WTC11 (cell line): ENCODE data around the gene SNX1.

Experiments used
- CTCF ChIP-seq: fragments of 200-600 bp; IDR thresholded peaks from 2 replicates; pipeline ENCODE4 v1.8.0; 2022; ENCODE audit warnings: antibody characterized with exemption
- ETV6 ChIP-seq: sonication (generic); formaldehyde crosslinking; IDR thresholded peaks from 2 replicates; pipeline ENCODE4 v1.8.1; 2022; ENCODE audit warnings: mild to moderate bottlenecking, missing genetic modification reagents
- FOXP1 ChIP-seq: sonication (generic); formaldehyde crosslinking; IDR thresholded peaks from 2 replicates; pipeline ENCODE4 v1.8.0; 2022; ENCODE audit warnings: missing genetic modification reagents, mild to moderate bottlenecking, moderate library complexity, borderline replicate concordance
- IRF1 ChIP-seq: sonication (generic); formaldehyde crosslinking; IDR thresholded peaks from 2 replicates; pipeline ENCODE4 v1.8.0; 2023; ENCODE audit warnings: missing genetic modification reagents
- JAZF1 ChIP-seq: fragments of 250-450 bp; sonication (Bioruptor Pico); IDR thresholded peaks from 2 replicates; pipeline ENCODE4 v1.9.0; 2021; ENCODE audit warnings: moderate library complexity, mild to moderate bottlenecking, inconsistent platforms
- ZNF423 ChIP-seq: fragments of 250-450 bp; sonication (Bioruptor Pico); IDR thresholded peaks from 2 replicates; pipeline ENCODE4 v2.1.2; 2022; ENCODE audit warnings: mild to moderate bottlenecking, moderate library complexity

- no peak for TF ChIP-seq ETV6 (CRISPR knock-in tag)
- no peak for TF ChIP-seq FOXP1 (CRISPR knock-in tag)
- no peak for TF ChIP-seq CTCF
- no peak for TF ChIP-seq IRF1 (CRISPR knock-in tag)
- TF ChIP-seq JAZF1 (CRISPR knock-in tag), result no peak
- TF ChIP-seq ZNF423 (CRISPR knock-in tag), result no peak
These were observed 23.6 kb upstream of the SNX1 start for GRCh38 chr15:64071931-64072765.
